CD4-positive, alpha-beta T cell treated with Interleukin-2 at 100 ng/mL for 4 hours (primary cell): ENCODE measurements around the gene SUN1.
"Not testable (repeated sequence)": the region's sequence is repeated elsewhere in the genome, so short reads cannot be mapped to it uniquely, and the experiment has no call there.

ENCODE experiments used
- DNase-seq: peaks from one replicate; pipeline ENCODE4 v3.0.0-alpha.2; 2020; ENCODE audit warnings: low spot score

SUN1 gene

DNA sequence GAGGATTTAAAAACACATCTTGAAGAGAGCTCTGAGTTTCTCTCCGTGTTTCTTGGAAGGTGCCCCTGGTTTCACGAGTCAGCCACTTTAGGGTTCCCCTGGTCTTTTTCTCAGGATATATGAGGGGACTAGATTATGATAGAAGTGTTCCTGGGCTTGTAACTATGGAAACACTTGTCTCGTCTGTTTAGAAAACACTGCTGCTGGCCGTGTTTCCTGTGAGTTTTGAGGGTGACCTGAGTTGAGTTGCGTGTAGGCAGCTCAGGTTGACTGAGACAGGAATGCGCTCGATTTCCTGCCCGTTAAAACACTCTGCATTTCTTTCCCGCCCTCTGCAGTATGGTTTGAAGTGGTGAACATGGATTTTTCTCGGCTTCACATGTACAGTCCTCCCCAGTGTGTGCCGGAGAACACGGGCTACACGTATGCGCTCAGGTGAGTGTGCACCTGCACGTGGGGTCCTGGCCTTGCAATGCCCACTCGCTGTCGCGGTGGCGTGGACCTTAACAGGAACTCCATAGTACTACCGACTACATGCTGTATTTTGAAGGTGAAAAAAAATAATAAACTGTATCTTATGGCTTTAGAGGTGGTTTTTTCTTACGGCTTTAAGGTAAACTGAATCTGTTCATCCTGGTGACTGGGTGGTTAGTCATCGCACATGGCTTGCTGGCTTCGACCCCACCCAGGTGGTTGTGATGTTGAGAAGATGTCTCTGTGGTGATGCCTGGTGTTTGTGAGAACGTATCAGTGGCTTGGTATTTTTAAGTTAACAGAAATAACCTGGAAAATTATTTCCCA lies at the start of gene SUN1:
Gene SUN1 (plus strand): TSS at position 310 of the 801 bp plus-strand sequence. CDS start 49 bp downstream, at position 359.
- peak; percentile 89 for DNase-seq

GRCh38 chr7:782718-783449 lies 49.4 kb upstream of the SUN1 start:
- no peak for DNase-seq

DNA sequence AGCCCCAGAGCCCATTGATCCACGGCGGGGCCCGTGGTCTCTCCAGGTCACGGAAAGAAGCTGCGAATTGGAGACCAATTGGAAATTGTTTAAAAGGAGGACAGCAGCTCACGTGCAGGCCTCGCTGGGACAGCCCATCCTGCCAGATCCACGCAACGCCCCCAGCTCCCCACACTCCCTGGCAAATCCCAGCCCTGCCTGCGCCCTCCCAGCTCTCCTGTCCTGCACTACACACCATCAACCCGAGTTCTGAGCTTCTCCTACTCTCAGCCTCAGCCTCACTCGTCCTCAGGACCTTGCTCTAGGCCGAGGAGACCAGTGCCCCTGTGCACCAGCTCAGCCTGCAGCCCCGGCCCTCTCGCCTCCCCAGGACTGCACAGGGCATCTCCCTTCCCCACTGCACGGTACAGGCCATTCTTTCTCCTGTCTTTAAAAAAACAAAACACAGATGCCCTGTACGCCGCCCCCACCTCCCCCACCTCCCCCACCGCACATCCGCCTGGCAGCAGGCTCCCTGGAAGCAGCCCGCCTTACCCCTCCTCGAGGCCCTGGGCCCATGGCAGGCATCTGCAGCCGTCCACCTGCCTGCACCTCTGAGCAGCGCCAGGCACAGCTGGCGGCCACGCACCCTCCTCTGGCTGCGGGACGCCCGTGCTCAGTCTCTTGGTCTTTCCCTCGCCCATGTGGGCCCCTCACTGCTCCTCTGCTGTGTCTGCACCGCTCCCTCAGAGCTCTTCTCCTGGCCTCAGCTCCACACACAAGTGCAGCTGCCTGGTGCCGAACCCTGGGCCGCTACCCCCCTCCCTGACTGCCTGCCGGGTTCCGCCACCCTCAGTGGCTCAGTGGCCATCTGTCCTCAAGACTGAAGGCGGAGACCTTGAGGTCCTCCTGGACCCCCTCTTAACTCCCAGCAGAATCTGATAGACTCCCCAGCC lies 48.5 kb upstream of the SUN1 start:
- DNase-seq = no peak

DNA sequence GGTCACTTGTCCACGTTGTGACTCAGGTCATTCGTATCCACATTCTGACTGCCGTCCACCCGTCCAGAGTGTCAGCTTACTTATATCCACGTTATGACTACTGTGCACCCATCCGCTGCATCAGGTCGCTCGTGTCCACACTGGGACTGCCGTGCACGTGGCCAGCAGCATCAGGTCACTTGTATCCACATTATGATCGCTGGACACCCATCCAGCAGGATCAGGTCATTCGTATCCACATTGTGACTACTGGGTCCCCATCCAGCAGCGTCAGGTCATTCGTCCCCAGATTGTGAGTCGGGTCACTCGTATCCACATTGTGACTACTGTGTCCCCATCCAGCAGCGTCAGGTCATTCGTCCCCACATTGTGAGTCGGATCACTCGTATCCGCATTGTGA lies 47.3 kb upstream of the SUN1 start:
- DNase-seq = no peak

GRCh38 chr7:785416-785815 lies 46.9 kb upstream of the SUN1 start:
- no peak for DNase-seq

GRCh38 chr7:786472-787255 lies 45.6 kb upstream of the SUN1 start:
- peak; percentile 73 for DNase-seq

- DNase-seq = no peak
Measured at GRCh38 chr7:787332-788240, 44.7 kb upstream of the SUN1 start.

DNA sequence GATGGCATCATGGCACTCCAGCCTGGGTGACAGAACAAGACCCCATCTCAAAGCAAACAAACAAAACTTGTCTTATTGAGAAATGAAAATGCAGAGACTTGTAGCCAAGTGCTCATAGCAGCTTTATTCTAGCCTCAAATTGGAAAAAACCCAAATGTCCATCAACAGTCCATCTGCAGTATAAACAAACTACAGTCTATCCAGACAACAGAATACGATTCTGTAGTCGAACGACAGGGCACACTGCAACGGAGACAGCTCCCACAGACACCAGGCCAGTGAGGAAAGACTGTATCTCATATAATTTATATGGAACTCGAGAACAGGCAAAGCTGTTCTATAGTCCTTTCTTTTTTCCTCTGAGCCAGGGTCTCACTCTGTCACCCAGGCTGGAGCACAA lies 40.8 kb upstream of the SUN1 start:
- DNase-seq = no peak

GRCh38 chr7:794207-794606 lies 38.1 kb upstream of the SUN1 start:
- DNase-seq = no peak

DNA sequence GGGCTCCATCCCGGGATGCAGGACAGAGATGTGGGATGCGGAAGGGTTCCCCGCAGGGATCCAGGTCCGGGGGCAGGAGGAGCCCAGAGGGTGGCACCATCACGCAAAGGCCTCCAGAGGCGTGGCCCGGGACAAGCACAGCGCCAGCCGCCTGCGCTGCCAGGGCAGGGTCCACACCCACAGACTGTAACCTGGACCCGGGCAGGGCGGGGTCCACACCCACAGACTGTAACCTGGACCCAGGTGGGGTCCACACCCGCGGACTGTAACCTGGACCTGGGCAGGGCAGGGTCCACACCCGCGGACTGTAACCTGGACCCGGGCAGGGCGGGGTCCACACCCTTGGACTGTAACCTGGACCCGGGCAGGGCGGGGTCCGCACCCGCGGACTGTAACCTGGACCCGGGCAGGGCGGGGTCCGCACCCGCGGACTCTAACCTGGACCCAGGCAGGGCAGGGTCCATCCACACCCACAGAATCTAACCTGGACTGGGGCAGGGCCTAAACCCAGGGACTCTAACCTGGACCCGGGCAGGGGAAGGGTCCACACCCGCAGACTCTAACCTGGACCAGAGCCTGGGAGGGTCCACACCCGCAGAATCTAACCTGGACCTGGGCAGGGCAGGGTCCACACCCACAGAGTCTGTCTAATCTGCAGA lies 37.5 kb upstream of the SUN1 start:
- DNase-seq = no peak

GRCh38 chr7:796434-797169 lies 35.7 kb upstream of the SUN1 start:
- DNase-seq = not testable (repeated sequence)

- no peak for DNase-seq
Measured at GRCh38 chr7:798921-799470, 33.3 kb upstream of the SUN1 start.

DNA sequence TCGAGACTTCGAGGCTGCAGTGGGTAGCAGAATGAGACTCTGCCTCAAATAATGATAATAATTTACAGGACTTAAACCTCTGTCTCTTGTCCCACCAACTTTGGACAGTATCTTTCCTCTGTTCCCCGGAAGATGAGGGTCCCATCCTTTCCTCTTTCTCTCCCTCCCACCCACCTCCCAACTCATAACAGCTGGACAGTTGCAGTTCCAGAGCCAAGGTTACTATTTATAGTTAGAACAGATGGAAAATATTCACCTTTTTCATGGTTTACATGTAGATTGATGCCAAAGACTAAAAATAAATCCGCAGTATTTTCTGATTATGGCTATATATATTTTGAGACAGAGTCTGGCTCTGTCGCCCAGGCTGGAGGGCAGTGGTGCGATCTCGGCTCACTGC lies 31.6 kb upstream of the SUN1 start:
- no peak for DNase-seq

DNA sequence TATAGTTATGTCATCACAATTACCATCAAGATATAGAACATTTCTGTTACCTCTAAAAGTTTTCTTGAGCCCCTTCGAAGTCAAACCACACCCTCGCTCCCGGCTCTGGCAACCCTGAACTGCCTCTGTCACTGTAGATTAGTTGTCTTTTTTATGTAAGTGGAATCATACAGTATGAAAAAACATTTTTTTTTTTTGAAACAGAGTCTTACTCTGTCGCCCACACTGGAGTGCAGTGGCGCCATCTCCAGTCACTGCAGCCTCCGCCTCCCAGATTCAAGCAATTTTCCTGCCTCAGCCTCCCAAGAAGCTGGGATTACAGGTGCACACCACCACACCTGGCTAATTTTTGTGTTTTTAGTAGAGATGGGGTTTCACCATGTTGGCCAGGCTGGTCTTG lies 30.9 kb upstream of the SUN1 start:
- DNase-seq = not testable (repeated sequence)

- no peak for DNase-seq
Measured at GRCh38 chr7:801940-802381, 30.3 kb upstream of the SUN1 start.

DNA sequence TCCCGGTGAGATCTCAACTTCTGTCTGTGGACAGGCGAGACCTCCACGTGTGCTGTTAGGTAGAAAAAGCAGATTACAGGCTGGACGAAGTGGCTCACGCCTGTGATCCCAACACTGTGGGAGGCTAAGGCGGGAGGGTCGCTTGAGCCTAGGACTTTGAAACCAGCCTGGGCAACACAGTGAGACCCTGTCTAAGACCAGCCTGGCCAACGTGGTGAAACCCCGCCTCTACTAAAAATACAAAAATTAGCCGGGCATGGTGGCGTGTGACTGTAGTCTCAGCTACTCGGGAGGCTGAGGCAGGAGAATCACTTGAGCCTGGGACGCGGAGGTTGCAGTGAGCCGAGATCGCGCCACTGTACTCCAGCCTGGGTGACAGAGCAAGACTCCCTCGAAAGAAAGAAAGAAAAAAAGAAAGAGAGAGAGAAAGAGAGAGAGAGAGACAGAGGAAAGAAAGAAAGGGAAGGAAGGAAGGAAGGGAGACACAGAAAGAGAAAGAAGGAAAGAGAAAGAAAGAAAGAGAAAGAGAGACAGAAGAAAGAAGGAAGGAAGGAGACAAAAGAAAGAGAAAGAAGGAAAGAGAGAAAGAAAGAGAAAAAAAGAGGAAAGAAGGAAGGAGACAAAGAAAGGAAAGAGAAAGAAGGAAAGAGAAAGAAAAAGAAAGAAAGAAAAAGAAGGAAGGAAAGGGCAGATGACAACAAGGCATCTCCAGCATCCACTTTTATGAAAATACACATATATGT lies 29.6 kb upstream of the SUN1 start:
- no peak for DNase-seq

GRCh38 chr7:803243-803635 lies 29.0 kb upstream of the SUN1 start:
- DNase-seq = no peak

DNA sequence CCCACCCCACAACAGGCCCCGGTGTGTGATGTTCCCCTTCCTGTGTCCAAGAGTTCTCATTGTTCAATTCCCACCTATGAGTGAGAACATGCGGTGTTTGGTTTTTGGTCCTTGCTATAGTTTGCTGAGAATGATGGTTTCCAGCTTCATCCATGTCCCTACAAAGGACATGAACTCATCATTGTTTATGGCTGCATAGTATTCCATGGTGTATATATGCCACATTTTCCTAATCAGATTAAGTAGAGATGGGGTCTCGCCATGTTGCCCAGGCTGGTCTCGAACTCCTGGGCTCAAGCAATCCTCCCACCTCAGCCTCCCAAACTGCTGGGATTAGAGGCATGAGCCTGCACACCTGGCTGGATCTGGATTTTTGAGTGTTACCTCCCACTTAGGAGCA lies 28.5 kb upstream of the SUN1 start:
- DNase-seq = not testable (repeated sequence)
